Measurements from ENCODE around the gene SENP1. TPM values are rescaled to one million over a fixed set of nuclear protein-coding genes. Genes with fewer than 3 reads are reported as not detected.

SENP1 gene
- total and polyA plus RNA-seq, 12 donors: 2.1 to 10.7 (median 8.5) TPM

- DNase-seq (no peak), ATAC-seq (no peak)
- H3K4me3 ChIP-seq: no peak overlapping the region
- no peaks in the 10 kb centered on the region for H3K27me3 ChIP-seq
- no peaks in the 10 kb centered on the region for H3K9me3 ChIP-seq
- 96 to 97% methylated on average over 4 of the region's 4 CpGs for WGBS, 2 donors
- intact Hi-C loops (cut with DNase I): no loop called here
- no peak overlapping the region for H3K27ac ChIP-seq
- no peaks in the 10 kb centered on the region for H3K4me1 ChIP-seq
- no peak for TF ChIP-seq CTCF (IDR thresholded peaks at IDR 0.05)
- peaks cover 0 to 100% (median 41%) of the 10 kb centered on the region in 9 donors for H3K36me3 ChIP-seq
These were observed 35.1 kb downstream of the SENP1 start for GRCh38 chr12:48070731-48071130.

- H3K4me3 ChIP-seq: no peak overlapping the region
- H3K27me3 ChIP-seq: no peaks in the 10 kb centered on the region
- intact Hi-C loops (cut with DNase I): no loop called here
- DNase-seq (no peak), ATAC-seq (no peak)
- peaks cover 0 to 100% (median 48%) of the 10 kb centered on the region in 9 donors for H3K36me3 ChIP-seq
- no peak for TF ChIP-seq CTCF (IDR thresholded peaks at IDR 0.05)
- H3K27ac ChIP-seq: no peak overlapping the region
- 95 to 98% methylated on average over 1 of the region's 1 CpG for WGBS, 2 donors
- H3K4me1 ChIP-seq: no peaks in the 10 kb centered on the region
- no peaks in the 10 kb centered on the region for H3K9me3 ChIP-seq
These were observed 35.8 kb downstream of the SENP1 start for GRCh38 chr12:48070033-48070432.

- ATAC-seq: no peak
- H3K4me3 ChIP-seq: no peak overlapping the region
- H3K4me1 ChIP-seq: no peaks in the 10 kb centered on the region
- intact Hi-C loops (cut with DNase I): no loop called here
- 86 to 94% methylated on average over 1 of the region's 1 CpG for WGBS, 2 donors
- peaks cover 0 to 100% (median 53%) of the 10 kb centered on the region in 9 donors for H3K36me3 ChIP-seq
- H3K27ac ChIP-seq: no peak overlapping the region
- no peak for DNase-seq
- H3K27me3 ChIP-seq: no peaks in the 10 kb centered on the region
- no peak for TF ChIP-seq CTCF (IDR thresholded peaks at IDR 0.05)
- no peaks in the 10 kb centered on the region for H3K9me3 ChIP-seq
These were observed 36.6 kb downstream of the SENP1 start for GRCh38 chr12:48069241-48069640.

GRCh38 chr12:48068457-48068856 lies 37.4 kb downstream of the SENP1 start:
- TF ChIP-seq CTCF (IDR thresholded peaks at IDR 0.05): no peak
- no peaks in the 10 kb centered on the region for H3K27me3 ChIP-seq

More at GRCh38 chr12:48068457-48068856, 37.4 kb downstream of the SENP1 start:
- DNase-seq (no peak), ATAC-seq (no peak)
- peaks cover 0 to 100% (median 52%) of the 10 kb centered on the region in 9 donors for H3K36me3 ChIP-seq
- H3K9me3 ChIP-seq: no peaks in the 10 kb centered on the region
- WGBS, 2 donors: 61 to 79% methylated on average over 2 of the region's 2 CpGs
- H3K4me3 ChIP-seq: no peak overlapping the region
- intact Hi-C loops (cut with DNase I): no loop called here
- no peak overlapping the region for H3K27ac ChIP-seq
- no peaks in the 10 kb centered on the region for H3K4me1 ChIP-seq

Measured in heart right ventricle (tissue), 16 donors.